Heart left ventricle (tissue), 13 donors: ENCODE data around the gene TNK2.

Experiments used
- POLR2A ChIP-seq, 2 donors: fragments of 450-650 bp; IDR thresholded peaks; one replicate each; pipeline ENCODE4 v1.6.1; 2017; ENCODE audit warnings: antibody characterized with exemption in 2 of 2, mild to moderate bottlenecking in 2 of 2, moderate library complexity in 2 of 2
- TF ChIP-seq, protein P1 (sequence below), 12 donors: fragments of 200-600 bp; sonication (generic) in 4 of 12; IDR thresholded peaks; one replicate each; pipeline versions ENCODE4 v1.5.0 to v1.8.0; 2018 to 2022; ENCODE audit warnings: antibody characterized with exemption in 12 of 12, mild to moderate bottlenecking in 5 of 12
- donor health status: ischemic (EF 13 %, LVEDD 7.1; RV severe dilation, severe dysfunction).
- donor health status: DM: no; HTN: yes; CAD: no.
- donor health status: DM: no; HTN: no; CAD: no.
- donor health status: ischemic (EF 25% LVEDD 6.9; RV normal size, moderate dysfunction).
- donor health status: ischemic (EF 25% LVEDD 5.7; RV mildly dilated, moderate dysfunction).
- donor health status: ischemic (EF 35%, LVEDD 5.7; RV mildly dilated, moderate dysfunction).
- donor health status: nonischemic (EF 11% LVEDD 7.7; RV severe dilation, severe dysfunction).
- donor health status: DM: yes; HTN: yes; CAD: no.
- donor health status: PGD.
- donor health status: ischemic (EF 29% LVEDD 5.4; RV normal size, mild dysfunction).
- donor health status: nonischemic (EF 23%, LVEDD 6.1; RV moderate dilation, normal function).

DNA sequence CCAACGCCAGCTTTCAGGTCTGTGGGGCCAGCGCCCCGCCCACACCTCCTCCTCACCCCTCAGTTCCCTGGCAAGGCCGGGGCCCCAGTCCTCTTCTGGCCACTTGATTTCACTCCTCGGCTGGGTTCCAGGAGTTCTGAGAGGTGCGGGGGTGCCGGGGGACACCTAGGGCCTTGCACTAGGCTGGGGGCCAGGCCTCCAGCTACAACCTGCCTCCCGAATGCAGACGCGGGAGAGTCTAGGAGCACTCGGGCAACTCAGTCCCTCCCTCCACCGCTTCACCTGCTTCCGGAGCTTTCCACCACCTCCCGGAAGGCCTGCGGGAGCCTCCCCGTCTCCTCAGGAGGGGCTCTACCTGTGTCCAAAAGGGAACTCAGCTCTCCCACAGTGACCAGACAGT is 35.6 kb downstream of the TNK2 start:
- TF ChIP-seq, protein P1, sequence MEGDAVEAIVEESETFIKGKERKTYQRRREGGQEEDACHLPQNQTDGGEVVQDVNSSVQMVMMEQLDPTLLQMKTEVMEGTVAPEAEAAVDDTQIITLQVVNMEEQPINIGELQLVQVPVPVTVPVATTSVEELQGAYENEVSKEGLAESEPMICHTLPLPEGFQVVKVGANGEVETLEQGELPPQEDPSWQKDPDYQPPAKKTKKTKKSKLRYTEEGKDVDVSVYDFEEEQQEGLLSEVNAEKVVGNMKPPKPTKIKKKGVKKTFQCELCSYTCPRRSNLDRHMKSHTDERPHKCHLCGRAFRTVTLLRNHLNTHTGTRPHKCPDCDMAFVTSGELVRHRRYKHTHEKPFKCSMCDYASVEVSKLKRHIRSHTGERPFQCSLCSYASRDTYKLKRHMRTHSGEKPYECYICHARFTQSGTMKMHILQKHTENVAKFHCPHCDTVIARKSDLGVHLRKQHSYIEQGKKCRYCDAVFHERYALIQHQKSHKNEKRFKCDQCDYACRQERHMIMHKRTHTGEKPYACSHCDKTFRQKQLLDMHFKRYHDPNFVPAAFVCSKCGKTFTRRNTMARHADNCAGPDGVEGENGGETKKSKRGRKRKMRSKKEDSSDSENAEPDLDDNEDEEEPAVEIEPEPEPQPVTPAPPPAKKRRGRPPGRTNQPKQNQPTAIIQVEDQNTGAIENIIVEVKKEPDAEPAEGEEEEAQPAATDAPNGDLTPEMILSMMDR (IDR thresholded peaks at IDR 0.05), result no peak
- no peak for TF ChIP-seq POLR2A (IDR thresholded peaks at IDR 0.05)
